Thoracic aorta (tissue), 2 donors: ENCODE data around the gene SLC6A9. TPM values are rescaled to one million over a fixed set of nuclear protein-coding genes. Genes with fewer than 3 reads are reported as not detected.

Source experiments
- ATAC-seq: fragments of 150-250 bp; one replicate; pipeline ENCODE4 v1.8.0; 2017; ENCODE audit warnings: low read depth; ENCODE audit not compliant: insufficient number of reproducible peaks, low FRiP score
- DNase-seq: peaks from one replicate; pipeline ENCODE4 v3.0.0-alpha.2; 2020; ENCODE audit warnings: low spot score
- H3K27ac ChIP-seq, 2 donors: fragments of 200-600 bp; sonication (generic); 1 replicate in 1 of 2; 2 replicates in 1 of 2; pipeline ENCODE4 v1.5.1; 2016; ENCODE audit warnings: mild to moderate bottlenecking in 2 of 2, moderate library complexity in 2 of 2
- H3K27me3 ChIP-seq: fragments of 200-600 bp; sonication (generic); replicated peaks from 2 replicates; pipeline ENCODE4 v1.6.0; 2016; ENCODE audit warnings: mild to moderate bottlenecking; ENCODE audit not compliant: insufficient read depth
- H3K36me3 ChIP-seq: fragments of 200-600 bp; sonication (generic); one replicate; pipeline ENCODE4 v1.5.1; 2016
- H3K4me1 ChIP-seq, 2 donors: fragments of 200-600 bp; sonication (generic); 1 replicate in 1 of 2; 2 replicates in 1 of 2; pipeline versions ENCODE4 v1.5.1 to v1.6.0; 2016; ENCODE audit warnings: low read depth in 2 of 2, mild to moderate bottlenecking in 1 of 2; ENCODE audit not compliant: control insufficient read depth in 1 of 2
- H3K4me3 ChIP-seq: fragments of 200-600 bp; sonication (generic); 2 replicates; pipeline ENCODE4 v1.5.1; 2016; ENCODE audit warnings: mild to moderate bottlenecking
- H3K9me3 ChIP-seq: fragments of 200-600 bp; sonication (generic); 2 replicates; pipeline ENCODE4 v1.5.1; 2016
- total RNA-seq, 2 donors: library from RNA; depleted of rRNA; stranded (reverse); fragments of >200 nt; gene quantifications; one replicate each; pipeline versions ENCODE4 v1.1.0 to v1.2.3, GENCODE V29; 2016
- TF ChIP-seq, protein P1 (sequence below): fragments of 200-600 bp; sonication (generic); IDR thresholded peaks from one replicate; pipeline ENCODE4 v1.5.1; 2019; ENCODE audit warnings: antibody characterized with exemption

SLC6A9 gene
- total RNA-seq, 2 donors from 2014 or later, result 15.0 to 26.8 TPM

DNA sequence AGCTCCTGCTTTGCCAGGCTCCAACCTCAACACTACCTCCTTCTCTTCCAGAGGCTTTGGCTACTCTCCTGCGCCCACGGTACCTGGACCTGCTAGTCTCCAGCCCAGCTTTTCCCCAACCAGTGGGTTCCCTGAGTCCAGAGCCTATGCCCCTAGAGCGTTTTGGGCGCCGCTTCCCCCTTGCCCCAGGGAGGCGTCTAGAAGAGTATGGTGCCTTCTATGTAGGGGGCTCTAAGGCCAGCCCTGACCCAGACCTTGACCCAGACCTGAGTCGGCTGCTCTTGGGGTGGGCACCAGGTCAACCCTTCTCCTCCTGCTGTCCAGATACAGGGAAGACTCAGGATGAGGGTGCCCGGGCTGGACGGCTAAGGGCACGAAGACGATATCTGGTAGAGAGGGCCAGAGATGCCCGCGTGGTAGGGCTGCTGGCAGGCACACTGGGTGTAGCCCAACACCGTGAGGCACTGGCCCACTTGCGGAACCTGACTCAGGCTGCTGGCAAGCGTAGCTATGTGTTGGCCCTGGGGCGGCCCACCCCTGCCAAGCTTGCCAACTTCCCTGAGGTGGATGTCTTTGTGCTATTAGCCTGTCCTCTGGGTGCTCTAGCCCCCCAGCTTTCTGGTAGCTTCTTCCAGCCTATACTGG, 59.8 kb downstream of the SLC6A9 start:
- no peak for DNase-seq

DNA sequence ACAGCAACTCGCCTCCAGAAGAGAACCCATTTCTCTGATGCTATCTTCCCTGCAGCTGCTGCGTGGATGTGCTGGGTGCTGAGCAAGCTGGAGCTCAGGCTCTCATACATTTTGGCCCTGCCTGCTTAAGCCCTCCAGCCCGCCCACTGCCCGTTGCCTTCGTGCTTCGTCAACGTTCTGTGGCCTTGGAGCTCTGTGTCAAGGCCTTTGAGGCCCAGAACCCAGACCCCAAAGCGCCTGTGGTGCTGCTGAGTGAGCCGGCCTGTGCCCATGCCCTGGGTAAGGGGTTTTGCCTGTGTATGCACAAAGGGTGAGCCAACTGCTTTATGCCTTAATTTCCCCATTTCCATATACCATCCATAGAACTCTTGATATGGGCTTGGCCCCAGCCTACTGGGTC, 60.4 kb downstream of the SLC6A9 start:
- DNase-seq (no peak), ATAC-seq (no peak)
- Histone ChIP-seq H3K4me1 (peaks cover 12 to 32% of the 10 kb centered on the region in 2 donors), H3K27me3 (no peaks in the 10 kb centered on the region), H3K36me3 (peaks cover 6% of the 10 kb centered on the region), H3K27ac (no peak overlapping the region), H3K9me3 (no peaks in the 10 kb centered on the region), H3K4me3 (no peak overlapping the region)
- TF ChIP-seq, protein P1, sequence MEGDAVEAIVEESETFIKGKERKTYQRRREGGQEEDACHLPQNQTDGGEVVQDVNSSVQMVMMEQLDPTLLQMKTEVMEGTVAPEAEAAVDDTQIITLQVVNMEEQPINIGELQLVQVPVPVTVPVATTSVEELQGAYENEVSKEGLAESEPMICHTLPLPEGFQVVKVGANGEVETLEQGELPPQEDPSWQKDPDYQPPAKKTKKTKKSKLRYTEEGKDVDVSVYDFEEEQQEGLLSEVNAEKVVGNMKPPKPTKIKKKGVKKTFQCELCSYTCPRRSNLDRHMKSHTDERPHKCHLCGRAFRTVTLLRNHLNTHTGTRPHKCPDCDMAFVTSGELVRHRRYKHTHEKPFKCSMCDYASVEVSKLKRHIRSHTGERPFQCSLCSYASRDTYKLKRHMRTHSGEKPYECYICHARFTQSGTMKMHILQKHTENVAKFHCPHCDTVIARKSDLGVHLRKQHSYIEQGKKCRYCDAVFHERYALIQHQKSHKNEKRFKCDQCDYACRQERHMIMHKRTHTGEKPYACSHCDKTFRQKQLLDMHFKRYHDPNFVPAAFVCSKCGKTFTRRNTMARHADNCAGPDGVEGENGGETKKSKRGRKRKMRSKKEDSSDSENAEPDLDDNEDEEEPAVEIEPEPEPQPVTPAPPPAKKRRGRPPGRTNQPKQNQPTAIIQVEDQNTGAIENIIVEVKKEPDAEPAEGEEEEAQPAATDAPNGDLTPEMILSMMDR, result no peak

More for the DNA sequence above, 59.8 kb downstream of the SLC6A9 start:
- no peak for ATAC-seq
- H3K9me3 ChIP-seq, result no peaks in the 10 kb centered on the region
- peaks cover 17 to 38% of the 10 kb centered on the region in 2 donors for H3K4me1 ChIP-seq
- TF ChIP-seq, protein P1, result no peak
- no peak overlapping the region for H3K4me3 ChIP-seq
- H3K36me3 ChIP-seq, result peaks cover 7% of the 10 kb centered on the region
- H3K27ac ChIP-seq, result no peak overlapping the region
- H3K27me3 ChIP-seq, result no peaks in the 10 kb centered on the region

- H3K4me1 ChIP-seq, result peaks cover 8 to 28% of the 10 kb centered on the region in 2 donors
- H3K27ac ChIP-seq, result no peak overlapping the region
- ATAC-seq, result no peak
- no peak for DNase-seq
- H3K9me3 ChIP-seq, result no peaks in the 10 kb centered on the region
- peaks cover 6% of the 10 kb centered on the region for H3K36me3 ChIP-seq
- H3K27me3 ChIP-seq, result no peaks in the 10 kb centered on the region
- TF ChIP-seq, protein P1, result no peak
- peak overlapping the region; percentile 85 for H3K4me3 ChIP-seq
These were observed 60.8 kb downstream of the SLC6A9 start for GRCh38 chr1:43970502-43970901.

GRCh38 chr1:43969746-43970466, 61.4 kb downstream of the SLC6A9 start, which contains the start of gene DPH2:
Gene DPH2 (plus strand): TSS chr1:43970010. CDS start chr1:43970176, 166 bp downstream.
- ATAC-seq (peak; percentile 96), DNase-seq (peak; percentile 96)
- Histone ChIP-seq H3K36me3 (peaks cover 6% of the 10 kb centered on the region), H3K27me3 (no peaks in the 10 kb centered on the region), H3K4me3 (peak within 1 kb of the TSS; percentile 85), H3K27ac (no peak within 1 kb of the TSS), H3K4me1 (peaks cover 7 to 26% of the 10 kb centered on the region in 2 donors), H3K9me3 (no peaks in the 10 kb centered on the region)
- TF ChIP-seq, protein P1, result peak; percentile 55

DNA sequence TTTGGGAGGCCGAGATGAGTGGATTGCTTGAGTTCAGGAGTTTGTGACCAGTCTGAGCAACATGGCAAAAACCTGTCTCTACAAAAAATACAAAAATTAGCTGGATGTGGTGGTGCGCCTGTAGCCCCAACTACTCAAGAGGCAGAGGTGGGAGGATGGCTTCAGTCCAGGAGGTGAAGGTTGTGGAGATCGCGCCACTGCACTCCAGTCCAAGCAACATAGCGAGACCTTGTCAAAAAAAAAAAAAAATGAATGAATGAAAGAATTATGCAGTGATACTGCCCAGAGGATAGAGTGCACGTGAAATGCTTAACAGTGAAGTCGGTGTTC, 61.9 kb downstream of the SLC6A9 start:
- Histone ChIP-seq H3K27ac (no peak overlapping the region), H3K27me3 (no peaks in the 10 kb centered on the region), H3K4me3 (peak overlapping the region; percentile 85), H3K4me1 (peaks cover 7 to 25% of the 10 kb centered on the region in 2 donors), H3K36me3 (peaks cover 6% of the 10 kb centered on the region), H3K9me3 (no peaks in the 10 kb centered on the region)
- ATAC-seq (no peak), DNase-seq (no peak)
- TF ChIP-seq, protein P1, result no peak
